Iris pigment epithelial cell (primary cell): Measurements from ENCODE around the gene KIF1A.

Experiments used
- DNase-seq: peaks from one replicate; pipeline ENCODE4 v3.0.0-alpha.2; 2011; ENCODE audit warnings: low read depth

Gene KIF1A

GRCh38 chr2:240797914-240798313 is 22.1 kb downstream of the KIF1A start:
- DNase-seq = no peak

DNA sequence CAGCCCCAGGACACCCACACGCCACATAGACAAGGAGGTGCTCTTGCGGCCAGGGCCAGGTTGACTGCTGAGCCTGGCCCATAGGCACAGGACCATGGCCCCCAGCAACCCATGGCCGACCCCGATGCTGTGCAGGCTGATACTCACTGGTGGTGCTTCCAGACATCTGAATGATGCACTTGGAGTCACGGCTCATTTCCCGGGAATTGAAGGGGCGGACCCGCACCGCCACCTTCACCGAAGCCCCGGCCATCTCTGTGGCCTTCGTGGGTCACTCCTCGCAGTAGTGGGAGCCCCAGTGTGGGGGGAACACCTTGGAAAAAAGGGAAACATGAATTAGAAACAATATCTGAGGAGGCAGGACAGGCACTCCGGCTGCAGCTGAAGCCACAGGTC is 22.5 kb downstream of the KIF1A start:
- no peak for DNase-seq

- DNase-seq = no peak
Observed at GRCh38 chr2:240796543-240797499, 23.2 kb downstream of the KIF1A start.

DNA sequence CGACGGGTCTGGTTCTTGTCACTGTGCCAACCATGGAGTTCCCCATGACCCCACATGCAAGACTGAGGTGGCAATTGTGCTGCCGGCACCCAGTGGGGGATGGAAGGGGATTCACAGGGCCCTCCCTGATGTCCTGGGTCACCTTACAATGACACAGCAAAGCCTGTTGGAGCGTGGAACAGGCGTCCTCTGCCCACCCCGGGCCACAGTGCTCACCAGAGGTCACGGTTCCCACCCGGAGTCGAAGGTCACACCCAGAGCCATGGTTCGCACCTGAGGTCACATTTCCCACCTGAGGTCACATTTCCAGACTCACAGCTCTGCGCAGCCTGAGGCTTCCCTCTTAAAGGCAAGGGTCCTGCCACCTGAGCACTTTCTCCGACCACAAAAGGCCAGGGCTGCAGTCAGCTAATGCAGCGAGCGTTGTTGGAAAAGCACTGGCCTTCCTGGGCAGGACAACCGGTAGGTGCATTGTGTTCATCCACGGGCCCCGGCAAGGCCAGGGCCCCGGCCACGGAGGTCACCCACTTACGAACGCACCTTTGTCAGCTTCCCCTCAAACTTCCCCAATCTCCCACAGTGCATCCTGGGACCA is 24.0 kb downstream of the KIF1A start:
- DNase-seq = no peak

DNA sequence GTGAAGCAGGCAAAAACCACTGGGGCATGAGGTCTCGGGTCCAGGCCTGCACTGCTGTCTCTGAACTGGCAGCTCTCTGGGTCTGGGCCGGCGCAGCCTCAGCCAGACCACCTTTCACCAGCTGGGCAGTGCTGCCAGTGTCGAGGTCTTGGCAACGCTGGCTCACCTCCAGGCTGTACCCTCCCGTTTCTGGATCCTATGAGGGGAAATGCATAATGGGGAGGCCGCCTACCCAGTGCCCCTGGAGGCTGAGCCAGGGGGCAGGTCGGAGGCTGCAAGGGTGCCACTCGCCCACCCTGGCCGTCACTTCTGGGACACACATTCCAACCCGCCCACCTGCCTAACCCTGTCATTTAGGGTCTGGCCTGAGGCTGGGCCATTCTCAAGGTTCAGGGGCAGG is 24.6 kb downstream of the KIF1A start:
- no peak for DNase-seq

GRCh38 chr2:240794178-240794721 is 25.8 kb downstream of the KIF1A start:
- no peak for DNase-seq

DNA sequence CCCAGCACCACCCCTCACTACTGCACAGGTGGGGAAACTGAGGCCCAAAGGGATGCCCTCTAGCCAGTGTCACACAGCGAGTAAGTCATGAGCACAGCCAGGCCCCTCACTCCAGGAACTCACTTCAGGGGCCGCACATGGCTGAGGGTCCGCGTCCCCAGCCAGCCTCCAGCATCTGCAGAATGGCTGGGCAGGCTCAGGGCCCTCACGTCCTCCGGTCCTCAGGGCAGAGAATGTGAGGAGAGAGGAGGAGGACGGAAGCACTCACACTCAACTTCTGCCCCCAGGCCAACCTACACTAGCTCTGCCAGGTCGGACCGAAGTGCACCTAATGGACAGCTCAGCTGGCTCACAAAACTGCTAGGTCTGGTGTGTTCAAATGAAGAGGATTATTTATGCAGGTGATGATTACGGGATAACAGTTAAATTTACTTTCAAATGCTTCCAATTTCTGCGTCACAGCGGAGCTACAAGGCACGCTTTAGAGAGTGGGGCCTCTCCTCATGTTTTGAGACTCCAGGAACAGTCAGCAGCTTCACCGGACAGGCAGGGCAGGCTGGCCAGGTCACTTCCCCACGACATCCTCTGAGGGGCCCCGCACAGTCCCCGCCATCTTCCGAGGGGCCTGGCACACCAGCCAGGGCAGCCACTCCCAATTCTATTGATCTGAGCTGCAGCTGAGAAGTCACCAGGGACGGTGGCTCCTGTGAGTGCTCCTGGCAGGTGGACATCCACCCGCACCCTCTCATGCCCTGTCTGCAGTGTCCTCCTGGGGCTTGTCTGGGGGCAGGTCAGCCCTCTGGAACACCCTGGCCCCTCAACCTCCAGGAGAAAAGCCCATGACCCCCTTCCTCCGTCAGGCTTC is 26.5 kb downstream of the KIF1A start:
- DNase-seq = no peak

DNA sequence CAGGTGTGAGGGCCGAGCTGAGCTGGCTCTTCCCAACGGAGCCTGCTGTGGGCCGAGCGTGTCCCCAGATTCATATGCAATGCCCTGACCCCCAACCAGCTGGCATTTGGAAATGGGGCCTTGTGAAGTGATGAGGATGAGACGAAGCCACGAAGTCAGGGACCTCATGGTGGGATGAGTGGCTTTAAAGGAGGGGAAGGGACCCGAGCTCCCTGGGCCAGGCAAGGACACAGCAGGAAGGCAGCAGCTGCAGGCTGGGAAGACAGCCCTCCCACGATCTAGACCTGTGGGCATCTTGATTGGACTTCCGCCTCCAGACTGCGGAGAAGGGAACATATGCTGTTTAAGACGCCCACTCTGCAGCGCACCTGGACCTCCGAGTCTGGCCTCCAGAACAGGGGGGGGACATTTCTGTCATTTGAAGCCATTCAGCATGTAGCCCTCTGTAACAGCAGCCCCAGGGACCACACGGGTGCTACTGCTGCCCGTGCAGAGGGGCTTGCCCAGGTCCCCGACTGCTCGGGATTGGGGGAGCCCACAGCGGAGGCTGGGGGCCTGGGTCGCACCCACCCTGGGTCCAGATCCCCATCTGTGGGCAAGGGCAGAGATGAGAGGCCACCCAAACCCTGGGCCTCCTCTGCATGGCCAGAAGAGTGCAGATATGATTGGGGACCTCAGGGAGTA is 27.2 kb downstream of the KIF1A start:
- no peak for DNase-seq

DNA sequence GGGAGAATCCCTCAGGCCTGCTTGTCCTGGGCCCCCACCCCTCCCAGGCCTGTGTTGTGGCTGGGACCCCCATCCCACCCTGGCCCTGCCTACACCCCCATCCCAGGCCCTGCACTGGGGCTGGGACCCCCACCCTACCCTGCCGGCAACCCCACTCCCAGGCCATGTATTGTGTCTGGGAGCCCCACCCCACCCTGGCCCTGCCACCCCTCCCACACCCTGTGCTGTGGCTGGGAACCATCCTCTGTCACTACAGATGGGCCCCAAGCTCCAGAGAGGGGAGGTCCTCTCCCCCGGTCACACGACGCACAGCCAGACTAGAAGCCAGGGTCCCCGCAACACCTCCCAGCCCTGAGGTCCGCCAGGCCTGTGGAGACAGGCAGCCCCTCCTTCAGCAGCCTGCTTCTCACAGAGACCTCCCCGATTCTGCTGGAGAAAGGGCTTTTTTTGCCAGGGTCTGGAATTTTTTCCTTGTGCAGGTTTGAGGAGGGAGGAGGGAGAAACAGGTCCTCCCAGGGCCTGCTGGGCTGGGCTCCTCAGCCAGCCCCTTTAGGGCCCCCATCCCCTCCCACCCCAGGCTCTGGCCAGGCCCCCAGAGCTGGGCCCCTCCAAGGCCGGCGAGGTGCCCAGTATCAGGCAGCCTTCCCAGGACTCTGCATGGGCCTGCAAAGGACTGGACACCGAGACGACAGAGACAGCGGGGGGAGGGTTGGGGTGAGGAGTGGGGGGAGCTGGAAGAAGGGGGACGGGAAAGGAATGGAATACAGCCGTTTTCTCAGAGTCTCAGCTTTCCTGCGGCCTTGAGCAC is 28.0 kb downstream of the KIF1A start:
- DNase-seq = no peak

DNA sequence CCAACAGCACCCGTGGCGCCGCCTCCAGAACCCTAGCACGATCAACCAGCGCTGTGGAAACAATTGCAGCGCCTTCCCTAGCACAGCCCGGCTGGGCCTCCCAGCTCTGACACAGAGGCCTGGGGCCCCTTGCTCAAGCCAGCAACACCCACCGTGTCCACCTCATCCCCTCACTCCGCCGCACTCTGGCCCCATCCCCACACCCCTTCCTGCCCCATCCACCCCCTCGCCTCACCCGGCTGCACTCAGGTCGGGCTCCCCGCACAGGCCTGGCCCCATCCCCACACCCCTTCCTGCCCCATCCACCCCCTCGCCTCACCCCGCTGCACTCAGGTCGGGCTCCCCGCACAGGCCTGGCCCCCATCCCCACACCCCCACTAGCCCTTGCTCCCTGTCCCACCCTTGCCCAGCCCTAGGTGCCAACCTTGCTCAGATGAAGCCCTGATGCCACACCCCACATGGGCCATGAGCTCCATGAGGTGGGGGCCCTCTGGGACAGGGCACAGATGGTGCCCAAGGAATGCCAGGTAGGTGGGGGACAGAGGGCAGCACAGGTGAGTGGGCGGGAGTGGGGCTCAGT is 28.7 kb downstream of the KIF1A start:
- no peak for DNase-seq

DNA sequence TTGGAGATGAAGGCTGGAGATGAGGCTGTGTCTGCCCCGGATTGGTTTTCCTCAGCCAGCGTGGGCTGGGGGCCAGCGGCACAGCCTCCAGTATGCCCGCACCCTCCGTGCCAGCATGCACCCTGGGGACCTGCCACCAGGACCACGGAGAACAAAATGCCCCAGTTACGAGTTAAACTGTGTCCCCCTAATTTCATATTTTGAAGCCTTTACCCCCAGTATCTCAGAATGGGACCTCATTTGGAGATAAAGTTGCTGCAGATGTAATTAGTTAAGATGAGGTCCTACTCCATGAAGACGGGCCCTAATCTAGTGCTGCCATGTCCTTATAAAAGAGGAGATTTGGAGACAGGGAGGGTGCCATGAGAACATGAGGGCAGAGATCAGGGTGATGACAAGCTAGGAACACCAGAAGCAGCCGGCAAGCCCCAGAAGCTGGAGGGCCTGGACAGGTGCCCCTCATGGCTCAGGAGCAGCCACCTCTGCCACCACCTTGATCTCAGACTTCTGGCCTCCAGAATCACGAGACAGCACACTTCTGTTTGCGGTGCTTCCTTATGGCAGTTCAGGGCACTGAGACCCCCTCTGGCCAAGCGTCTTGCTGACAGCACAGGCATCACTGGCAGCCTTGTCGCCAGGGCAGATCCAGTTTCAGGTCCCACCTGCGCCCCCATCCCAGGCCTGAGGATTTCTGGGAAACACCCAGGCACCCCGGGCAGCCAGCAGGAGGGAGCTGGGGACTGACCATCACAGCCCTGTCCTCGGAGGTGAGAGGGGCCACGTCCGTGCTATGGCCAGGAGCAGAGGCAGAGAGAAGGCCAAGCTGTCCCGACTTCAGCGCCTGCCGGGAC is 29.4 kb downstream of the KIF1A start:
- no peak for DNase-seq

GRCh38 chr2:240789501-240790369 is 30.3 kb downstream of the KIF1A start:
- no peak for DNase-seq

DNA sequence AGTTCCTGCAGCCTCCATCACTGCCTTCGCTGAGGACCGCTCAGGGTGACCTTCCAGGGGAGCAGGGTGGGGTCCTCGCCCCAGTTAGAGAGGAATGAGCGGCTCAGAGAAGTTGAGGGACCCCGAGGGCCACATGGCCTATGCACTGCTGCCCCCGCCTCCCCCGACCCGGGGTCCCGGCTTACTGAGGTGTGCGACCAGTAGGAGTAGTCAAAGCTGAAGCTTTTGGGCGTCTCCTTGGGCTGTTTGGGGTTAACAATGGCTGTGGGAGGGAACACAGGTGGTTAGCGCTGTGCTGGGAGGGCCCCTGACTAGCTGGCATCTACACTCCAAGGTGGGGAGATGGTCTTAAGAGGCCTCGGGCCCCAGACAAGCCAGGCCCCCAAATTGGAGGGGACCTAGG is 31.0 kb downstream of the KIF1A start:
- no peak for DNase-seq

- DNase-seq = no peak
Observed at GRCh38 chr2:240788482-240788881, 31.5 kb downstream of the KIF1A start.

DNA sequence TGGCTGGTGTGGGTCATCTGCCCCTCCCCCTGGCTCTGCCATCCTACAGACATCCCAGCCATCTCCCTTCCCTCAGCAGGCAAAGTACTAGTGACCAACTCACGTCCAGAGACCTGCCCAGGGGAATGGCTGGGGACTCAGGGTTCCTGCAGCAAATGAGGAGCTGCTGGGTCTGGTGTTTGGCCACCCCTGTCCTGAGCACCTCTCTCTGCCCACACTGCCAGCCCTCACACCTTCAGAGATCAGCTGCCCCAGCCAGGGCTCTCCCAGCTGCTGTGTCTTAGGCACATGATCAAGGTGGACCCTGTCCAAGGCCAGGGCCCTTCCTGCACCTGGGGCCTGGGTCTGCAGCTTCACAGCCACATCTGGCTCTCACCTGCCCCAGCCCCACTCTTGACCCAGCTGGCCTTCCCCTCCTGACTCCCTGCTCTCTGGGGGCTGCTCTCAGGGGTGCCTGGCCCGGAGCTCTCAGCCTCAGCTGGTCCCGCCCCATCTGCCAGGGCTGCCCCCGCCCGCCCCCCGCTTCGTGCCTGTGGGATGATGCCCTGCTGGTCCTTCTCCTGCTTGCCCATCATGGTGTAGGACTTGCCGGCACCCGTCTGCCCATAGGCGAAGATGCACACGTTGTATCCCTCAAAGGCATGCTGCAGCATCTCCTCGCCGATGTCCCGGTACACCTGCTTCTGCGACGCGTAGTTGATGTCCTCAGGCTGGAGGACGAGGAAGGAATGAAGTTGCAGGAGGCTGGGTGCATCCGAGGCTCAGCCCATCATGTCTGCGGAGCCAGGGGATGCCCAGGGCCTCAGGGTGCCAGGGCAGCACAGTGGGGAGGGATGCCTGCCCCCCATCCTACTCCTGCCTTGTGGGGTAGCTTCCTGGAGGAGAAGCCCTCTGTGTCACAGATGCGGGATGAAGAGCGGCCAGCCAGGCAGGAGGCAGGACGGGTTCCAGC is 32.2 kb downstream of the KIF1A start:
- no peak for DNase-seq

DNA sequence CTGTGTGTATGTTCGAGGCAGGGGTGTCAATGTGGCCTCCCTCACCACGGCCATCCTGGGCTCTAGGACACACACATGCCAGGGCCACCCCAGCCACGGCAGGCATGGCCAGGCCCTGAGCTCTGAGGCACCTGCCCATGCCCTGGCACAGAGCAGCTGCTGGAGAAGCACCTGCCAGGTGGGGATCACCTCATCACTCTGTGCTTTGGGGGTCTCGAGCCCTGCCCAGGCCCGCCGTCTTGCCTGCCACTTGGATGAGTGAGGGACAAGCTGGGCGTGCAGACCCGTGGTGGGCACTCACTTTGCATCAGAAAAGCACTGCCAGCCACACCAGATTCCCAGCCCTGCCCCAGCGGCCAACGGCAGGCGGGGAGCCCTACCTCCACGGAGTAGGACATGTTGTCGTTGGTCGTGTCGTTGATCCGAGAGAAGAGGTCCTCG is 33.1 kb downstream of the KIF1A start:
- DNase-seq = no peak

DNA sequence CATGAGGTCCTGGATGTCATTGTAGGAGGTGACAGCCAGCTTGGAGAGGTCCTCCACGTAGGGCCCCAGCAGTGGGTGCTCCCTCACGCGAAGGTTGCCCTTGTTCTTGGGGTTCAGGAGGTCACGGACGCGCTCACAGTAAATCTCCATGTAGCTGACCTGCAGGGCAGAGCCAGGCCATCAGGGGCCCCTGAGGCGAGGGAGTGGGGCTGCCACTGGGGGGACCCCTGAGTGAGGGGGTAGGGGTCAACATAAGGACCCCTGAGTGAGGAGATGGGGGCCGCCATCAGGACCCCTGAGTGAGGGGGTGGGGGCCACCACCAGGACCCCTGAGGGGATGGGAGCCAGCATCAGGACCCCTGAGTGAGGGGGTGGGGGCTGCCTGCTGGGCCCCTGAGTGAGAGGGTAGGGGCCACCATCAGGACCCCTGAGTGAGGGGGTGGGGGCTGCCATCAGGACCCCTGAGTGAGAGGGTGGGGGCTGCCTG is 33.6 kb downstream of the KIF1A start:
- DNase-seq = no peak
